Lower lobe of right lung (tissue), 2 donors: Measurements from ENCODE around the gene SMAD2. TPM values are rescaled to one million over a fixed set of nuclear protein-coding genes. Genes with fewer than 3 reads are reported as not detected.
A peak's percentile ranks its signal among the peaks of the same experiment; 100 is the strongest.

Experiments
- ATAC-seq, 2 donors: fragments of 200-7000 bp; cut with Tn5 transposase; one replicate each; pipeline ENCODE4 v1.9.1; 2020 to 2022; ENCODE audit warnings: mild to moderate bottlenecking in 2 of 2, moderate library complexity in 2 of 2
- DNase-seq: peaks from one replicate; pipeline ENCODE4 v3.0.0-alpha.2; 2020
- H3K27ac ChIP-seq: fragments of 200-600 bp; one replicate; pipeline ENCODE4 v1.8.0; 2022
- H3K27me3 ChIP-seq: fragments of 200-600 bp; one replicate; pipeline ENCODE4 v1.8.0; 2022; ENCODE audit warnings: low read depth
- H3K36me3 ChIP-seq: fragments of 200-600 bp; one replicate; pipeline ENCODE4 v1.8.0; 2022; ENCODE audit warnings: mild to moderate bottlenecking
- H3K4me1 ChIP-seq: fragments of 200-600 bp; one replicate; pipeline ENCODE4 v1.8.0; 2022
- H3K4me3 ChIP-seq: fragments of 200-600 bp; one replicate; pipeline ENCODE4 v1.8.0; 2022; ENCODE audit warnings: mild to moderate bottlenecking
- H3K9me3 ChIP-seq: fragments of 200-600 bp; one replicate; pipeline ENCODE4 v1.8.0; 2022
- intact Hi-C: fragments of 100-400 bp; cut with DNase I; formaldehyde crosslinking; loops from one replicate; pipeline ENCODE4 v1.11.0; 2022
- total RNA-seq: library from RNA; stranded (reverse); fragmentation: NEBNext Ultra II Directional; extraction: Animal tissue kit (Norgen Biotek cat#: 25700); gene quantifications from one replicate; pipeline ENCODE4 v1.2.1, GENCODE V29; 2021
- TF ChIP-seq, protein P1 (sequence below): fragments of 200-600 bp; IDR thresholded peaks from one replicate; pipeline ENCODE4 v1.8.0; 2022; ENCODE audit warnings: antibody characterized with exemption, mild to moderate bottlenecking
- donor health status: DM: no; HTN: yes; CAD: no; lungs with severe emphysema.

SMAD2 gene
- total RNA-seq, 1 donor from 2014 or later = 161 TPM

DNA sequence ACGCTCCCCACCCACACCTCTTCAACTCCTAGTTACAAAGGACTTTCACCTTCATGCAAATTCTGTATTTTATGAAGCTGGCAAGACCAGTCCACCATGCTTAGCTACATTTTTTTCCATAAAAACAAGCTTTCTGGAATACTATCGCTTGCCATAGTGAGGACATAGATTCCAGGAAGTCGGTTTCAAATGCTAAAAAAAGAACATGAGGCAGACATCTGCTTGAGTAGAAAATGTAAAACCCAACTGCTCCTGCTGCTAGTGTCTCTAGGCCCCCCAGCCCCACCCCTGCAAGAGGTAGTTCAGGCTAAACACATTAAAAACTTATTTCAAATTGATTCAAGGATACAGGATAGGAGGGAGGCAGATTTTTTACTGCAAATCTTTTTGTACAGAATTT is 148.9 kb downstream of the SMAD2 start:
- Histone ChIP-seq H3K36me3 (no peaks in the 10 kb centered on the region), H3K4me3 (no peak overlapping the region), H3K4me1 (no peaks in the 10 kb centered on the region), H3K27ac (no peak overlapping the region), H3K9me3 (peaks cover 21% of the 10 kb centered on the region), H3K27me3 (no peaks in the 10 kb centered on the region)
- TF ChIP-seq, protein P1, sequence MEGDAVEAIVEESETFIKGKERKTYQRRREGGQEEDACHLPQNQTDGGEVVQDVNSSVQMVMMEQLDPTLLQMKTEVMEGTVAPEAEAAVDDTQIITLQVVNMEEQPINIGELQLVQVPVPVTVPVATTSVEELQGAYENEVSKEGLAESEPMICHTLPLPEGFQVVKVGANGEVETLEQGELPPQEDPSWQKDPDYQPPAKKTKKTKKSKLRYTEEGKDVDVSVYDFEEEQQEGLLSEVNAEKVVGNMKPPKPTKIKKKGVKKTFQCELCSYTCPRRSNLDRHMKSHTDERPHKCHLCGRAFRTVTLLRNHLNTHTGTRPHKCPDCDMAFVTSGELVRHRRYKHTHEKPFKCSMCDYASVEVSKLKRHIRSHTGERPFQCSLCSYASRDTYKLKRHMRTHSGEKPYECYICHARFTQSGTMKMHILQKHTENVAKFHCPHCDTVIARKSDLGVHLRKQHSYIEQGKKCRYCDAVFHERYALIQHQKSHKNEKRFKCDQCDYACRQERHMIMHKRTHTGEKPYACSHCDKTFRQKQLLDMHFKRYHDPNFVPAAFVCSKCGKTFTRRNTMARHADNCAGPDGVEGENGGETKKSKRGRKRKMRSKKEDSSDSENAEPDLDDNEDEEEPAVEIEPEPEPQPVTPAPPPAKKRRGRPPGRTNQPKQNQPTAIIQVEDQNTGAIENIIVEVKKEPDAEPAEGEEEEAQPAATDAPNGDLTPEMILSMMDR = no peak
- ATAC-seq = no peak
- intact Hi-C loops = no loop called here
- no peak for DNase-seq

- TF ChIP-seq, protein P1 = no peak
- DNase-seq = no peak
- H3K4me3 ChIP-seq = no peak overlapping the region
- no peak for ATAC-seq
- no peaks in the 10 kb centered on the region for H3K4me1 ChIP-seq
- intact Hi-C loops = no loop called here
- peaks cover 19% of the 10 kb centered on the region for H3K9me3 ChIP-seq
- H3K27me3 ChIP-seq = no peaks in the 10 kb centered on the region
- H3K27ac ChIP-seq = no peak overlapping the region
- H3K36me3 ChIP-seq = no peaks in the 10 kb centered on the region
Observed at GRCh38 chr18:47780011-47780725, 150.3 kb downstream of the SMAD2 start.

DNA sequence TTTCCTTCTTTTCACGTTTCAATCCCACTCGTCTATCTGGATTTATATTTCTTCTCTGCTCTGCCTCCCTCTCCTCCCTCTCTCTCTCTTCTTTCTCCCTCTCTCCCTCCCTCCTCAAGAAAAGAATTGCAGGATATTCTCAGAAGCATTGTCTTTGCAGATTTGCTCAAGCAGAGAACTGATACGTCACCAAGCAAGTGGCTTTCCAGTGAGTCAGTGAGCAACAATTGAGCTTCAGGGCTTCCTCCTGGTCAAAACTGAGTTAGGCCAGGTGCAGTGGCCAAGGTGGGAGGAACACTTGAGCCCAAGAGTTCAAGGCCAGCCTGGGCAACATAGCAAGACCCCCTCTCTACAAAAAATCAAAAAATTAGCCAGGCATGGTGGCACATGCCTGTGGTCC is 151.1 kb downstream of the SMAD2 start:
- peaks cover 11% of the 10 kb centered on the region for H3K9me3 ChIP-seq
- H3K27me3 ChIP-seq = no peaks in the 10 kb centered on the region
- DNase-seq (no peak), ATAC-seq (no peak)
- TF ChIP-seq, protein P1 = no peak
- no peaks in the 10 kb centered on the region for H3K4me1 ChIP-seq
- no peak overlapping the region for H3K4me3 ChIP-seq
- intact Hi-C loops = no loop called here
- no peak overlapping the region for H3K27ac ChIP-seq
- H3K36me3 ChIP-seq = no peaks in the 10 kb centered on the region

- Histone ChIP-seq H3K9me3 (no peaks in the 10 kb centered on the region), H3K27ac (no peak overlapping the region)
- intact Hi-C loops = no loop called here
Observed at GRCh38 chr18:47777626-47778025, 152.8 kb downstream of the SMAD2 start.

DNA sequence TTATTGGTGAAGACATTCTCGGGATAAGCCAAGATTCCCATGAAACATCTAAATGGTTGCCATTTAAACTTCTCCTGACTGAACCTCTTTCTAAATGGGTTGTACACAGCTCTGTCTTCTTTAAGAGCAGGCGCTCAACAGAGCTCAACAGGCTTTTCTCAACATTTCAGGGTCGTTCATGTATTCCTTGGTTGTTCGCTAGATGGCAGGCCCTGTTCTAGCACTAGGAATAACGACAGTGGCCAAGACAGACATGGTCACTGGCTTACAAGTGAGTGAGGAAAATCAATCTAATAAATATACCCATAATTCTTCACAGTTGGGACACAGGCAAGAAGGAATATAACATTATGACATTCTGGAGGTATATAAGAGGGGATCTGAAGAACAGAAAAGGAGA is 154.5 kb downstream of the SMAD2 start:
- no peak for ATAC-seq
- no peak overlapping the region for H3K27ac ChIP-seq
- no peaks in the 10 kb centered on the region for H3K4me1 ChIP-seq
- no peaks in the 10 kb centered on the region for H3K27me3 ChIP-seq
- TF ChIP-seq, protein P1 = peak; percentile 19
- no peak for DNase-seq
- intact Hi-C loops = no loop called here
- no peaks in the 10 kb centered on the region for H3K9me3 ChIP-seq
- no peaks in the 10 kb centered on the region for H3K36me3 ChIP-seq
- H3K4me3 ChIP-seq = no peak overlapping the region

More at GRCh38 chr18:47777626-47778025, 152.8 kb downstream of the SMAD2 start:
- Histone ChIP-seq H3K27me3 (no peaks in the 10 kb centered on the region), H3K4me3 (no peak overlapping the region), H3K36me3 (no peaks in the 10 kb centered on the region), H3K4me1 (no peaks in the 10 kb centered on the region)
- TF ChIP-seq, protein P1 = no peak
- no peak for DNase-seq
- ATAC-seq = no peak
